GM10248 (cell line): ENCODE data around the gene TMEM18.

Experiments
- CTCF ChIA-PET: fragments of 300-600 bp; sonication (Branson Sonifier 250); formaldehyde crosslinking; extraction: SDS; loops from one replicate; lab custom pipeline; 2021; ENCODE audit warnings: antibody characterized with exemption; lab: Yijun Ruan, JAX
- POLR2A ChIA-PET: fragments of 350-650 bp; sonication (Branson Sonifier 250); formaldehyde crosslinking; extraction: SDS; loops from one replicate; lab custom pipeline; 2020; ENCODE audit warnings: antibody characterized with exemption; lab: Yijun Ruan, JAX
- DNase-seq: peaks from one replicate; pipeline ENCODE4 v3.0.0; 2012; ENCODE audit errors: extremely low spot score
- CTCF ChIP-seq: IDR thresholded peaks from 2 replicates; pipeline ENCODE4 v1.5.1; 2012; ENCODE audit warnings: mild to moderate bottlenecking, low read depth; ENCODE audit errors: extremely low read depth, missing control alignments, control extremely low read depth

Gene TMEM18

GRCh38 chr2:671787-672605 is 5.2 kb downstream of the TMEM18 start:
- TF ChIP-seq CTCF, result no peak
- DNase-seq, result no peak
- POLR2A ChIA-PET, result no interaction called here
- CTCF ChIA-PET, result no interaction called here

GRCh38 chr2:671072-671471 is 6.1 kb downstream of the TMEM18 start:
- POLR2A ChIA-PET, result no interaction called here
- CTCF ChIA-PET, result interaction anchor here (1.3 to 1.5 kb wide), 2 partner anchors 34 to 880 kb away, joined by 3 to 4 read pairs; no protein-coding TSS in a partner anchor
- no peak for TF ChIP-seq CTCF
- DNase-seq, result no peak

GRCh38 chr2:670637-671036 is 6.6 kb downstream of the TMEM18 start:
- DNase-seq, result no peak
- ChIA-PET POLR2A (no interaction called here), CTCF (interaction anchor here (1.3 to 1.5 kb wide), 2 partner anchors 34 to 881 kb away, joined by 3 to 4 read pairs; no protein-coding TSS in a partner anchor)
- TF ChIP-seq CTCF, result no peak

DNA sequence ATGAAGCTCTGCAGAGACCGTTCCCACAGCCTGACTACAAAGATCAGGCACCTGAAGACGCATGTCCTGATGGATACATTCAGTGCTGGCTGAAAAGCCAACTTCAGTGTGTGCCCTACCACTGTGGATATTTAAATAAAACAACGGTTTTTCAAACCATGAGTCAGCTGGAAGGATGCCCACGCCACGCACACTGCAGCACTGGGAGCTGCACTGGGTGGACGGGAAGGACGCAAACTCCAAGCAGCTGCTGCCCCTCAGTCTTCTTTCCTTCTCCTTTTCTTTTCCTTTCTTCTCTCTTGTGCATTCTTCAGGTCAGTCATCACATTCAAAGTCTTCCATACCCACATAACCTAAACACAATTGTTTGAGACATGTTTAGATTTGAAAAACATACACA is 7.9 kb downstream of the TMEM18 start:
- TF ChIP-seq CTCF, result no peak
- POLR2A ChIA-PET, result no interaction called here
- no peak for DNase-seq
- CTCF ChIA-PET, result no interaction called here

DNA sequence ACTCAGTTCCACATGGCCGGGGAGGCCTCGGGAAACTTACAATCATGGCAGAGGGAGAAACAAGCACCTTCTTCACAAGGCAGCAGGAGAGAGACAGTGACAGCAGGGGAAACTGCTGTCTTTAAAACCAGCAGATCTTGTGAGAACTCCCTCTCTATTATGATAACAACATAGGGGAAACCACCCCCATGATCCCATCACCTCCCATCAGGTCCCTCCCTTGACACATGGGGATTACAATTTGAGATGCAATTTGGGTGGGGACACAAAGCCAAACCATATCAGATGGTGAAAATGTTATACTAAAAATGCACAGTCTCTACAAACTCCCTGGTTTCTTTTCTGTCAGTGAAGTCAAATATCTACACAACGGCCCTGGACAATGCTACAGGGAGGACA is 9.2 kb downstream of the TMEM18 start:
- CTCF ChIA-PET, result no interaction called here
- POLR2A ChIA-PET, result no interaction called here
- DNase-seq, result no peak
- TF ChIP-seq CTCF, result no peak

DNA sequence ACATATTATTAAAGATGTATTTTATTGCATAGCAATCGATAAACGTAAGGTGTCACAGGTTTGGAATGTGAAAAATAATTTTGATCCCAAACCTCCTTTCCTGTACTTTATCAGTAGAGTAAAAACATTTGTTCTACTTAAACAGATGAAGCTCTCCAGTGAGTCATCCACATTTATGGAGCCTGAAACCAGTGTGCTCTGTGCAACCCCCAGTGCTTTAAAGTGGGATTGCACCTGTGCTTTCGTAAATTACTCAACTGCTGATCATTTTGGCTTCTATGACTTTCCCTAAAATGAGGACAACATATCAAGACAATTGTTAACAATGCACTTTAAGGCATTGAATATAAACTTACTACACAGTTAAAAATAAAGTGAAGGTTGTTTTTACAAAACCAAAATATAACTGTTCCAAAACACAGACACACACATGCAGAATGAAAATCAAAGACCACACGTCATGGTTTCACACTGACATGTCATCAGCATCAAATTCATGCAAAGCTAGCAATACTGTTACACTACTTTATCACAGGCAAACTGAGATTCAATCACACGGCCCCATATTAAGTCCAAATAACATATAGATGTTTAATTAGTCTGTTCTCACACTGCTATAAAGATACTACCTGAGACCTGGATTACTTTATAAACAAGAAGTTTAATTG is 9.7 kb downstream of the TMEM18 start:
- no peak for TF ChIP-seq CTCF
- no peak for DNase-seq
- CTCF ChIA-PET, result interaction anchor here (1.0 kb wide), 1 partner anchor 29 kb away, joined by 3 read pairs; no protein-coding TSS in a partner anchor
- POLR2A ChIA-PET, result no interaction called here
